GM23338 (cell line): Measurements from ENCODE around the gene NEO1. TPM values are rescaled to one million over a fixed set of nuclear protein-coding genes. Genes with fewer than 3 reads are reported as not detected.

Experiments used
- ATAC-seq: fragments of 200-7000 bp; cut with Tn5 transposase; 3 replicates; pipeline ENCODE4 v1.9.1; 2020
- DNase-seq: peaks from one replicate; pipeline ENCODE4 v3.0.0-alpha.2; 2015; ENCODE audit warnings: low spot score
- H2AFZ ChIP-seq: fragments of 200-600 bp; sonication (generic); 2 replicates; pipeline ENCODE4 v1.8.0; 2016; ENCODE audit warnings: antibody characterized with exemption, mild to moderate bottlenecking, moderate library complexity
- H3F3A ChIP-seq: fragments of 200-600 bp; sonication (generic); replicated peaks from 2 replicates; pipeline ENCODE4 v1.8.0; 2017; ENCODE audit warnings: antibody characterized with exemption, mixed run types, low read depth
- H3K27ac ChIP-seq: fragments of 200-600 bp; sonication (generic); 2 replicates; pipeline ENCODE4 v1.6.1; 2016; ENCODE audit warnings: low read depth
- H3K27me3 ChIP-seq: fragments of 200-600 bp; sonication (generic); 2 replicates; pipeline ENCODE4 v1.8.0; 2016; ENCODE audit warnings: mild to moderate bottlenecking, mixed run types, moderate library complexity; ENCODE audit not compliant: insufficient read depth
- H3K36me3 ChIP-seq: fragments of 200-600 bp; sonication (generic); 2 replicates; pipeline ENCODE4 v1.8.0; 2016; ENCODE audit warnings: mild to moderate bottlenecking; ENCODE audit not compliant: insufficient read depth
- H3K4me1 ChIP-seq: fragments of 200-600 bp; sonication (generic); 2 replicates; pipeline ENCODE4 v1.8.0; 2016; ENCODE audit warnings: mild to moderate bottlenecking, moderate library complexity; ENCODE audit not compliant: insufficient read depth
- H3K4me2 ChIP-seq: fragments of 200-600 bp; sonication (generic); 2 replicates; pipeline ENCODE4 v1.7.1; 2017; ENCODE audit warnings: mixed run types
- H3K4me3 ChIP-seq: fragments of 200-600 bp; sonication (generic); 2 replicates; pipeline ENCODE4 v1.6.1; 2016; ENCODE audit warnings: mixed run types
- H3K79me2 ChIP-seq: fragments of 200-600 bp; sonication (generic); replicated peaks from 2 replicates; pipeline ENCODE4 v1.8.0; 2017; ENCODE audit warnings: mild to moderate bottlenecking; ENCODE audit not compliant: insufficient read depth
- H3K9me2 ChIP-seq: fragments of 200-600 bp; sonication (generic); 2 replicates; pipeline ENCODE4 v1.8.0; 2017; ENCODE audit not compliant: insufficient read depth
- H4K20me1 ChIP-seq: fragments of 200-600 bp; sonication (generic); replicated peaks from 2 replicates; pipeline ENCODE4 v1.8.0; 2017; ENCODE audit warnings: mild to moderate bottlenecking; ENCODE audit not compliant: insufficient read depth
- H3K27ac Mint-ChIP-seq: 2 replicates; pipeline ENCODE4 v1.8.0; 2020; ENCODE audit warnings: inconsistent platforms, mild to moderate bottlenecking, moderate library complexity, mixed read lengths
- H3K27me3 Mint-ChIP-seq: 3 replicates; pipeline ENCODE4 v1.8.0; 2022; ENCODE audit warnings: low read depth, mild to moderate bottlenecking, moderate library complexity, mixed read lengths, inconsistent platforms; ENCODE audit not compliant: insufficient read depth, poor library complexity
- H3K36me3 Mint-ChIP-seq: 3 replicates; pipeline ENCODE4 v1.8.0; 2021; ENCODE audit warnings: low read depth, mild to moderate bottlenecking, inconsistent platforms, moderate library complexity, mixed read lengths
- H3K4me1 Mint-ChIP-seq: 3 replicates; pipeline ENCODE4 v1.8.0; 2020; ENCODE audit warnings: mild to moderate bottlenecking, inconsistent platforms, mixed read lengths
- H3K4me3 Mint-ChIP-seq: 3 replicates; pipeline ENCODE4 v1.8.0; 2021; ENCODE audit warnings: moderate library complexity, mild to moderate bottlenecking, inconsistent platforms, mixed read lengths
- H3K9me3 Mint-ChIP-seq: 3 replicates; pipeline ENCODE4 v1.8.0; 2020; ENCODE audit warnings: moderate library complexity, mild to moderate bottlenecking, inconsistent platforms, mixed read lengths
- CREB1 ChIP-seq: fragments of 250-450 bp; sonication (Bioruptor Pico); IDR thresholded peaks from 2 replicates; pipeline ENCODE4 v1.5.0; 2020; ENCODE audit warnings: low read depth, mild to moderate bottlenecking, moderate library complexity
- CTCF ChIP-seq, 2 experiments: fragments of 200-600 bp in 1 of 2; sonication (generic) in 1 of 2; conservative IDR thresholded peaks; 2 replicates each; pipeline versions ENCODE4 v1.5.1 to v1.6.1; 2016 to 2017; ENCODE audit warnings: antibody characterized with exemption in 2 of 2, low read depth in 2 of 2, mild to moderate bottlenecking in 2 of 2, moderate library complexity in 1 of 2
- ETS1 ChIP-seq: IDR thresholded peaks from 2 replicates; pipeline ENCODE4 v1.6.1; 2016; ENCODE audit warnings: antibody characterized with exemption
- EZH2 ChIP-seq: fragments of 200-600 bp; sonication (generic); IDR thresholded peaks from one replicate; pipeline ENCODE4 v1.8.0; 2017; ENCODE audit warnings: antibody characterized with exemption, mild to moderate bottlenecking, low read depth; ENCODE audit not compliant: unreplicated experiment
- EZH2phosphoT487 ChIP-seq: fragments of 200-600 bp; sonication (generic); IDR thresholded peaks from one replicate; pipeline ENCODE4 v1.8.1; 2018; ENCODE audit warnings: antibody characterized with exemption; ENCODE audit not compliant: unreplicated experiment
- JUNB ChIP-seq: IDR thresholded peaks from one replicate; pipeline ENCODE4 v1.6.1; 2016; ENCODE audit warnings: antibody characterized with exemption; ENCODE audit not compliant: unreplicated experiment
- POLR2AphosphoS5 ChIP-seq: IDR thresholded peaks from 2 replicates; pipeline ENCODE4 v1.6.1; 2016; ENCODE audit warnings: antibody characterized with exemption, low read depth
- REST ChIP-seq: IDR thresholded peaks from one replicate; pipeline ENCODE4 v1.6.1; 2018; ENCODE audit warnings: antibody characterized with exemption; ENCODE audit not compliant: unreplicated experiment
- STAT1 ChIP-seq: IDR thresholded peaks from one replicate; pipeline ENCODE4 v1.6.1; 2016; ENCODE audit warnings: antibody characterized with exemption; ENCODE audit not compliant: unreplicated experiment
- ZNF114 ChIP-seq: fragments of 250-450 bp; sonication (Bioruptor Pico); IDR thresholded peaks from 2 replicates; pipeline ENCODE4 v1.5.0; 2020; ENCODE audit warnings: mild to moderate bottlenecking, moderate library complexity
- ZNF462 ChIP-seq: fragments of 250-450 bp; sonication (Bioruptor Pico); IDR thresholded peaks from 2 replicates; pipeline ENCODE4 v1.5.0; 2020; ENCODE audit warnings: mild to moderate bottlenecking, moderate library complexity
- polyA plus RNA-seq: library from polyadenylated mRNA; unstranded; fragments of >200 nt; fragmentation: Nextera tagmentation; extraction: Ambion mirVana; gene quantifications from 2 replicates; pipeline ENCODE4 v1.2.1, GENCODE V29; 2016
- total RNA-seq: library from RNA; depleted of rRNA; stranded (reverse); fragments of >200 nt; shearing (Covaris generic); gene quantifications from 2 replicates; pipeline ENCODE4 v1.2.3, GENCODE V29; 2014

NEO1 gene
- total and polyA plus RNA-seq, 2 experiments from 2014 or later = 8.4 to 45.8 TPM

GRCh38 chr15:73050561-73051295, 1.5 kb upstream of the NEO1 start:
- DNase-seq (no peak), ATAC-seq (no peak)
- no peaks in the 10 kb centered on the region for H3K9me3 Mint-ChIP-seq
- Histone ChIP-seq H3F3A (no peaks in the 10 kb centered on the region), H3K36me3 (no peaks in the 10 kb centered on the region), H2AFZ (peak overlapping the region; percentile 28), H3K4me1 (peaks cover 23% of the 10 kb centered on the region), H3K79me2 (peaks cover 25% of the 10 kb centered on the region), H3K4me3 (peak overlapping the region; percentile 86), H3K27me3 (peaks cover 6% of the 10 kb centered on the region; the same call in 1 of the 2 replicates), H4K20me1 (0 out of 2 replicates have a peak, but pooled peaks cover 9% of the 10 kb centered on the region), H3K9me2 (no peaks in the 10 kb centered on the region), H3K27ac (no peak overlapping the region), H3K4me2 (peak overlapping the region; percentile 85)
- peak overlapping the region; percentile 80 for H3K4me3 Mint-ChIP-seq
- peaks cover 21% of the 10 kb centered on the region for H3K4me1 Mint-ChIP-seq
- no peaks in the 10 kb centered on the region for H3K36me3 Mint-ChIP-seq
- peak overlapping the region; percentile 59; the same call in 1 of the 2 replicates for H3K27ac Mint-ChIP-seq
- H3K27me3 Mint-ChIP-seq = peaks cover 3% of the 10 kb centered on the region
- TF ChIP-seq POLR2AphosphoS5 = no peak
- TF ChIP-seq EZH2phosphoT487 = no peak
- no peak for TF ChIP-seq STAT1
- no peak for TF ChIP-seq ZNF462
- TF ChIP-seq CTCF (conservative IDR thresholded peaks at IDR 0.05; ENCODE audit: low read depth in 2 of 2) = no peak
- no peak for TF ChIP-seq EZH2
- no peak for TF ChIP-seq CREB1 (CRISPR knock-in tag)
- TF ChIP-seq REST = no peak
- TF ChIP-seq ETS1 = no peak
- no peak for TF ChIP-seq ZNF114 (CRISPR knock-in tag)
- no peak for TF ChIP-seq JUNB
